ENCODE results near the gene PAFAH2.

PAFAH2 gene

DNA sequence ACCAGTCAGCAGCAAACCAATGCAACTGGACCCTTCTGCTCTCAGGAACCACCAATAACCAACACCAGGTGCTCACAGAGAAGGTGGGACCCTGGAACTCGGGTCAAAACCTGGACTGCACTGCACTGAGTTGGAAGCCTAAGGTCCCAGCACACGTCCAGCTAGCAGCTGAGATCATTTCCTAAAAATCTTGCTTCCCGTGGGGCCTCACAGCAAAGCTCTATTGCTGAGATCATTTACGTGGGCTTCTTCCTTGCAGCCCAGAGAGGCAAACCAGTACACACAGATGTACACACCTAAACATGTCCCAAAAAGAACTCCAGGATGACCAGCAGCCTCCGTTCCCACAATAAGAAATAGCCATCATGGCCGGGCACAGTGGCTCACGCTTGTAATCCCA lies 68.8 kb downstream of the PAFAH2 start:
- no peak for DNase-seq (ENCODE audit: low read depth)

DNA sequence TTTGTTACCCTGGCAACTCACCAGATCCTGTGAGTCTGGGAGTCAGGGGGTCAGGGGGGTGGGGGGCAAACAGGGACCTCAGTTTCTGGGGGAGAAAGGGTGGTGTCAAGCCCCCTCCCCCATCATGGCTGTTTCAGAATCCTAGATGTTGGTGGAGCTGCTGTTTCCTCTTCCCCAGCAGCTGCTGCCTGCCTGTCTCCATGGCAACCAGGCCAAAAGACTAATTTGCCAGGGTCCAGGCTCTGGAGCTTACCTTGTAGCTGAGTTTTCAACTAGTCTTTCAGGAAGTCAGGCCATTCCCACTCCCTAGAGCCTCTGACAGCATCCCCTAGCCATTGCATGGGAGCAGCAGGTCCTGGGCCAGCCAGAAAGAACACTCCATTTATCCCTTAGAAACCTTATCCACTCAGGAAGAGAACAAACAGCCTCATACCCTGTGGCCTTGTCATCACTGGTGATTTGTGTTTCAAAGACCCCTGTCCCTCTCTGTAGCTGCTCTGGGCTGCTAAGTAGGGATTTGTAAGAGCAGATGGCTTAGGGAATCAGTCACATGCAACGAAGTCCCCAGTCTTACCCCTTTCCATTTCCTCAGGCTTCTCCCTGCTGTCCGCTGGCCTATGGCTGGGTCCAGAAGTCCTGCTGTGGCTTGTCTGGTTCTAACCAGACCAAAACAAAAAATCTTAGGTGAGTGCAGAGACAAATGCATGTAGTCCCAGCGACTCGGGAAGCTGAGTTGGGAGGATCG lies 70.2 kb downstream of the PAFAH2 start:
- no peak for DNase-seq (ENCODE audit: low read depth)

DNA sequence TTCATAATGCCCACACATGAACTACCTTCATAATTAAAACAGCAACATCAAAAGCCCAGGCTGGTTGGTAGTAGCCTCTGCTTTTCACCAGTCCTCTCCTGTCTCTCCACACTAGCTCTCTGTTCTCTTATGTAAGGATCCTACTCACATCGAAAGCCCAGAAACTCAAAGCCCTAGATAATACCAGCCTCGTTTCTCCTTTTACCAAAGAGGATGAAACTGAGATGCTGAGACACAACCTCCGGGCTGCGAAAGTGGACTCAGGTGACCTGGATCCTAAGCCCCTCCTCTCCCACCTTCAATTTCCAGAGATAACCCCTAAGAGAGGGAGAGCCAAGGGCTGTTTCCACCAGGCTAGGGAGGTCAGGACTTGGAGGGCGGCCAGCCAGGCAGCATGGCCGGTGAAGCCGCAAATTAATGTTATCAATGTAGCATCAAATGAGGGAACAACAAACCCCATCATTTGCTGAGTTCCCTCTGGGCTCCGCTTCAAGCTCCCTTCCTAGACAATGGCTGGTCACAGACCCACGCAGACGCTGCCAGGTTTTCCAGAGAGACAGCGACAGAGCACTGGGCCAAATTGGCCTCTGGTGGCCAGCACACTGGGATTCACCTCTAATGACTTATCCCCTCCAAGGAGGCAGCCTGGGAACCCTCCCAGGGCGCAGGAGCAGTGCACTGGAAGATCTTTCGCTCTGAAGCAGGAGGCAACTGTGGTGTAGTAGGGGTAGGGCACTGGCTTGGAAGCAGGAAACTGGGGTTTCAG lies 70.9 kb downstream of the PAFAH2 start:
- no peak for DNase-seq (ENCODE audit: low read depth)

DNA sequence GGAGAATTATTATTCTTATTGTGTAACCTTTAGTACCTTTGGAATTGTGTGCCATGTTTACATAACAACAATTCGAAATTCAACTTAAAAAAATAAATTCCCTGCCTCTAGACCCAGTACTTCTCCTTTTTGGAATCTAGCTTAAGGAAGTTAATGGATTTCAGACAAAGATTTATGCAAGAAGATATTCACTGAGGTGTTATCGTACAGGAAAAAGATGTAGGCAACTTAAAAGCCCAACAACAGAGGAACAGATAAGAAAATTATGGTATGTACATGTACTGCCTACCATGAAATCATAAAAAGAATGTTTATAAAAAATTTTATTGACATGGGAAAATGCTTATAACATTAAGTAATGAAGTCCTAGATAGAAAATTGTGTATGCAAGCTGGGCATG lies 73.4 kb downstream of the PAFAH2 start:
- no peak for DNase-seq (ENCODE audit: low read depth)

DNA sequence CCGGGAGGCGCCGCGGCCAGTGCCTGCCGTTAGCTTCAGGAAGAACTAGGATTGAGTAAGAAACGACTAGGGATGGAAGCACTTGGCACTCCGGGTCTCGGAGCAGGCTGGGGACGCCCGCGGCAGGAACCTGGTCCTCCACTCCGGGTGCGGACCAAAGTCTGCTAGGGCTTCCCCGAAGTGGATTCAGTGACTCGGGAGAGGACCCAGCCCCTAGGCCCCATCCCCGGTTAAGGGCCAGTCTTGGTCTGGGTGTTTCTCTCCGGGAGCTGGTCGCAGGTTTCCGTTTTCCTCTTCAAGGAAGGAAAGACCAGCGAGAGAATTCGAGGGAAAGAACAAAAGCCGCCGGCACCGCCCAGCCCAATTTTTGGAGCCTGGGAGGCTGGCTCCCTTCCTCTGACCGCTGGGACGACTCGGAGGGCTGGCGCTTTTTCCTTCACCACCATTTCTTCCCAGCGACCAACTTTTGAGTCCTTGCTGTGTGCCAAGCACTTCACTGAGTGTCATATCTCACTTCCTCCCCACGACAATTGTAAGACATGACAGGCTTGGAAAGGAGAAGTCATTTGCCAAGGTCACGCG lies 74.8 kb downstream of the PAFAH2 start:
- DNase-seq (ENCODE audit: low read depth) = no peak

DNA sequence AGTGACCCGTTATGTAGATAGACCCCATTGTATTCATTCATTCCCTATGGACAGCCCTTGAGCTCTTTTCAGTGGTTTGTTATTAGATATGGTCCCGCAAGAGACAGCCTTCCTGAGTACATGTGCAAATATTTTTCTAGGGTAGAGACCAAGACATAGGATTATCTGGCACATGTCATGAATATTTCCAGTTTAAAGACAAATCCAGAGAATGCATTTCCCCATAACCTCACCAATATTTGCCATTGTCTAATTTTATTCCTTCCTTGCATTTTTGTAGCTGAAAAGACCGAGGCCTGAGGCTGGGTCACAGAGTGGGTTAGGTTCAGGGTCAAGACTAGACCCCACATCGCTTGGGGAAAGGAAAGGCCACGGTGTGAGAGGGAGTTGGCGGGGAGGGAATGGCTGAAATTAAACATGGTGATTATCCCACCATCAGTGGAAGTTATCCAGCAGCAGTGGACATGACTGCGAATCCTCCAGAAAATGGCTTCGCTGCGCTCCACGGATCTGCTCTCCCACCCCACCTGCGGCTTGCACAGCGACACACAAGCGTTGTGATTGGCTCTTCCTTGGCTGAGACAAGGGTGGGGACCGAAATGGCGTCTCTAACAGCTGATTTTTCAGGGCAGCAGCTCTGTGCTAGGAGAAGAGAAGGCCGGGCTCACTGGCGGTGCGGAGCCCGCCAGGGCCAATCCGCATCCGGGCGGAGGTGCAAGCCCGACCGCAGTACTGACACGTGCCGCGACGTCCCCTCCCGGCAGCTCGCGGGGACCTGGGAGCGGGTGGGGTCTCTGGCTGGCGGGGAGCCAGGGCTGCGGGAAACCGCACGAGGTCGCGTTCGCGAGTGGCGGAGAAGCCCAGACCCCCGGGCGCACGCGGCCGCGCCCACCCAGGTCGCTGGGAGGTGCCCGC lies 75.5 kb downstream of the PAFAH2 start:
- no peak for DNase-seq (ENCODE audit: low read depth)

DNA sequence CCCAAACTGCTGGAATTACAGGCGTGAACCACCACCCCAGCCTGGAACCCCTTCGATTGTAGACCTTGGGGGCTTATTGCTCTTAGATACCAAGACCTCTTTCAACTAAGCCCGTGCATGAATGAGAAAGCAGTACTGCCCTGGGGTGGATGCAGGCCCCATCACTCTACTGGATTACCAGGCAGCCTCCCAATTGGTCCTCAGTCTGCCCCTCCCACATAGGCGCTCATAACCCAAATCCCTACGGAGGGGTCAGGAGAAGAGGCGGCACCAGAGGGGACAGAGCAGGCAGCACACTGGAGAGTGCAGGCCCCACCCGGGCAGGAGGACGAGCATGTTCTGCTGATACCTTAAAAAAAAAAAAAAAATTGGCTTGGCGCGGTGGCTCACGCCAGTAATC lies 79.2 kb downstream of the PAFAH2 start:
- no peak for DNase-seq (ENCODE audit: low read depth)

DNA sequence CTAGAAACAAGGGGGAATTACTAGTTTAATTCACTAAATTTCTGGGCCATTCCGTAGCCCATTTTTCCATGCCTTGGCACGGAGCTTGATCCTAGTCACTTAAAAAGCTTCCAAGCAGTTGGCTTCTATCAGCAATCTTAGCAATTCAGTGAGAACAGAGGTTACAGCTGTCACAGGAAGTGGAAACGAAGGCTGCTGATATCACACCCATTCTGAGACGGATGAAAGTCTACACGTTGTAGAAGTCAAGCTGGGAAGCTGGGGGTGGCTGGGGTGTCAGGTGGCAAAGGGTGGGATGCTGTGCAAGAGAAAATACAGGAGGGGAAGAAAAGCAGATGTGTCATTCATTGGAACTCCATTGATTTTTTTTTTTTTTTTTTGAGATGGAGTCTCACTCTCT lies 79.9 kb downstream of the PAFAH2 start:
- no peak for DNase-seq (ENCODE audit: low read depth)

DNA sequence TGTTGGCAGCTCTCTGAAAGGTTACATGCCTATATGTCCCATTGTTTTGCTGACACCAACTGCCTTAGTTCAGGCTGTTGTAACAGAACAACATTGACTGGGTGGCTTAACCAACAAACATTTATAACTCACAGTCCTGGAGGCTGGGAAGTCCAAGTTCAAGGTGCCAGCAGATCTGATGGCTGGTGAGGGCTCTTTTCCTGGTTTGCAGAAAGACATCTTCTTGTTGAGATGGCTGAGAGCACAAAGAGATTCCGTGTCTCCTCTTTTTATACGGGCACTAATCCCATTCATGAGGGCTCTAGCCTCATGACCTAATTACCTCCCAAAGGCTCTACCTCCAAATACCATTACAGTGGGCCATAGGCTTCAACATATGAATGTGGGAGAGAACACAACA lies 81.4 kb downstream of the PAFAH2 start:
- DNase-seq (ENCODE audit: low read depth) = no peak

DNA sequence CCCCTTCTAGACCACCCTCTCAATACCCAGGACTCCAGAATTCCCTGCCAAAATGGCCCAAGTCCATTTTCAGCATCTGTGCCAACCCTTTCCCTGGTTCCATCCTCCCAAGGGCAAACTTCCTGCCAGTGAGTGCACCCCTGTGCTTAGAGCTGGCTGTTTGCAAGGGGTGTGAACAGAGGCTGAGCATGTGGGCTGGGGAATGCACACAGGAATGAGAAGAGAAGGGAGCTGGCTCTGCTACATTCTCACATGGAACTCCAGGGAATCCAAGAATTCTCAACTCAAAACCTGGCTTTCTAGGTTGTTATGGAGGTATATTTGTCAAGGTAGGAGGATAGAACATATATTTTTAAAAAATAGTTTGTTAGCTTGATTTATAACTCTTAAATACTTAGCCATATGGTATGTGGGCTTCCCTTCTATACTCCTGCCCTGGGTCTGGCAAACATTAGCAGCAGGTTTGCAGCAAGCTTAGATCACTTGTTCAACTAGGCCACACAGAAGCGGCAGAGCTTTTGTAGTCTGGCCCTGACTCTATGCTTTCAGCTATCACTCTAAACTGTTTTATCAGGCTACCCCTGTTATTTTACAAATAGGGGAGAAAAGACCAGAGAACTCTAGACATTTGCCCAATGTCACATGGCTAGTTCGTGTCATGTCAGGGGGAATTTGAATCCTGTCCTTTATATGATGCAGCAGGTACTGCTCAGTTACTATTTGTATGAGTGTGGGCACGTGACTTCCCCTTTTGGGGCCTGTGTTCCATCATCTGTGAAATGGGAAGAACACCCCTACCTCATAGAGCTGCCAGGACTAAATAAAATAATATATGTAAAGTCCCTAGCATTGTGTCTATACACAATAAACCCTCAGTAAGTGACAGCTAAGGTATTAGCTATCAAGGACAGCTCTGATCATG lies 83.5 kb downstream of the PAFAH2 start:
- DNase-seq (ENCODE audit: low read depth) = no peak

DNA sequence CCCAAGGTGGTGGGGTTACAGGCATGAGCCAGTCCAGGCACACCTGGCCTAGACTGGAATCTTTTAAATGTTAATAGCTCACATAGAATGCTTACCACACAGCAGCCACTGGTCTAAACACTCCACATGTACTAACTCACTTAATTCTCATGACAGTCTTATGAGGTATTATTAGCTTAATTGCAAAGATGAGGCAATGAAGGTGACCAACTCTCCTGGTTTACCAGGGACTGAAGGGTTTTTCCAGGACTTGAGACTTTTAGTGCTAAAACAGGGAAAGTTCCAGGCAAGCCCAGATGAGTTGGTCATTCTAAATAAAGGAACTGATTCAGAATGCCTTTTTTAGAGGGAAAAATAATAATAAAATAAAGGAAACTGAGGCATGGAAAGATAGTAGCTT lies 84.7 kb downstream of the PAFAH2 start:
- DNase-seq (ENCODE audit: low read depth) = no peak

DNA sequence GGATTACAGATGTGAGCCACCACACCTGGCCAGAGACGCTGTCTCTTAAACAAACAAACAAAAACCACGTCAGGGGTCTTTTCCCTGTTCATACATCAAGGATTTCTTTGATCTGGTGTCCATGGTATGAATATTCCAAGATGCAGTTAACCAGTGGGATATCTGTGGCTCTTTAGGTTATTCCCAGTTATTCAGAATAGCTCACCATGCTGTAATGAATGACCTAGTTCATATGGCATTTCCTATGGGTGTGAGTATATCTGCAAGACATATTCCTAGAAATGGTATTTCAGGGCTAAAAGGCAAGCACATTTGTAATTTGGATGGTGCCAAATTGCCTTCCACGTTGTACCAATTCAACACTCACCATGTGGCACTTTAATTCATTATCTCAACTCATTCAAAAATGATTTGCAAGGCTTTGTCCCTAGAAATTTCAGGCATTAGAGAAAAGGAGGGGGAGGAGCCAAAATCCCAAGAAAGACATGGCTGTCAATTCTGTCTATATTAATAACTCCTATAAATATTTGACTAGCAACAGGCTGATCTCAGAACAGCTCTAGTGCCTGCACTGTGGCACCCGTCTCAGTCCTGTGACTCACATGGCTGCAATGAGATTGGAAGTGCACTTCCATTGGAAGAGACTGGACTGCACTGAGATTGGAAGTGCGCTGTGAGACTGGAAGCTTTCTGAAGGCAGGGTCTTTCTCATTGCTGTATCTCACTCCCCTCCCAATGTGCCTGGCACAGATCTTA lies 85.6 kb downstream of the PAFAH2 start:
- peak; percentile 73 for DNase-seq (ENCODE audit: low read depth)

DNA sequence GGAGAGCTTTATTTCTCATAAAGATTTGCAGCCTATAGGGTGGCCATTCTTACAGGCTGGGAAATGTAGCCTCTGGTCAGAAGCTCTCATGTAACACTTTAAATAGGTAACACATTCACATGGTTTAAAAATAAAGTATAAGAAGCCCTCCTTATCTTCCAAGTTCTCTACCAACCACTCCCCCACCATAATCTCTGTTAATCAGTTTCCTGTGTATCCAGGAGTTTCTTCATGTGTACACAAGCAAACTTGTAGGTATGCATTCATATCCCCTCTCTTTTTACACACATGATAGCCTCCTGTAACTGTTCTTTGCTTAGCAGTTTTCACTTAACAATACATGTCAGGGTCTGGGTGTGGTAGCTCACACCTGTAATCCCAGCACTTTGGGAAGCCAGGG lies 86.7 kb downstream of the PAFAH2 start:
- no peak for DNase-seq (ENCODE audit: low read depth)
